Brain microvascular endothelial cell (primary cell): ENCODE measurements around the gene PHACTR1.
"Not testable (repeated sequence)": the region's sequence is repeated elsewhere in the genome, so short reads cannot be mapped to it uniquely, and the experiment has no call there.

Experiments used
- DNase-seq: peaks from one replicate; pipeline ENCODE4 v3.0.0-alpha.2; 2020
- H3K27ac ChIP-seq: fragments of 250-450 bp; sonication (Bioruptor Pico); 2 replicates; pipeline ENCODE4 v1.5.1; 2020; ENCODE audit warnings: mild to moderate bottlenecking, moderate library complexity
- H3K27me3 ChIP-seq: fragments of 250-450 bp; sonication (Bioruptor Pico); replicated peaks from 2 replicates; pipeline ENCODE4 v1.5.1; 2020; ENCODE audit warnings: mild to moderate bottlenecking
- H3K36me3 ChIP-seq: fragments of 250-450 bp; sonication (Bioruptor Pico); replicated peaks from 2 replicates; pipeline ENCODE4 v1.5.1; 2020; ENCODE audit warnings: mild to moderate bottlenecking
- H3K4me3 ChIP-seq: 2 replicates; pipeline ENCODE4 v1.5.1; 2011; ENCODE audit warnings: low read depth, mild to moderate bottlenecking, control low read depth, low read length, moderate library complexity
- in situ Hi-C: cut with HindIII; loops from 2 replicates; pipeline ENCODE4 v1.10.0; 2017; ENCODE audit warnings: low sequenced_read_pairs, low pct_ligation_motif_present
- TF ChIP-seq, protein P1 (sequence below): IDR thresholded peaks from 2 replicates; pipeline ENCODE4 v1.5.1; 2011; ENCODE audit warnings: low read depth, mild to moderate bottlenecking, moderate library complexity, low read length, control low read depth, inconsistent platforms; ENCODE audit errors: missing control alignments

The PHACTR1 gene

DNA sequence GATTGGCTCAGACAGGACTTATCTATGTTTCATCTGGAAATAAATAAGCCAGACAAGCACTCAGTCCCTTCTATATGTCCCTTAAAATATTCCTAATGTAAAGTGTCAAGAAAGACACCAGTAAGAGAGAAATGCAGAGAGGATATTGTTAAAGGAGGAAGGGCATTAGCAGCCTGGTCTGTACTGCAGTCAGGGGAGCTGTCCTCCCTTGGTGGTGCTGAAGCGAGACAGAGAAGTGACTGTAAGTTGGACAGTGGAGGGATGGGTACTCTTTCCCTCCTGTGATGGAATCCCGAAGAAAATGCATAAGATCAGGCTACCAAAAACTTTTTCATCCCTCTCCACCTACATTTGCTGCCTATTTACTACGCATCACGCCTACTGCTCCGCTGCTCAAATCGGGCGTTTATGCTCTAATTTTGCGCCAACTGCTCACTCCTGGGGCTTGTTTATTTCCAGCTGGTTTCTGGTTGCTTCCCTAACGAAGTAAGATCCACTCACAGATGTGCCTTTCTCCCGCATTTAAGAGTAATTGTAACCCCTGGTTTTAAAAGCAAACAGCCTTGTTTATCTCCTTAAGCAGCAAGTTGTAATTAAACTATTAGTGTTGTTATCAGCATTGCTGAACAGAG, 35.2 kb downstream of the PHACTR1 start:
- peak; percentile 60 for DNase-seq
- H3K27me3 ChIP-seq = peaks cover 8% of the 10 kb centered on the region
- no peak overlapping the region for H3K27ac ChIP-seq
- in situ Hi-C loops = no loop called here
- H3K4me3 ChIP-seq = no peak overlapping the region
- no peaks in the 10 kb centered on the region for H3K36me3 ChIP-seq
- TF ChIP-seq, protein P1, sequence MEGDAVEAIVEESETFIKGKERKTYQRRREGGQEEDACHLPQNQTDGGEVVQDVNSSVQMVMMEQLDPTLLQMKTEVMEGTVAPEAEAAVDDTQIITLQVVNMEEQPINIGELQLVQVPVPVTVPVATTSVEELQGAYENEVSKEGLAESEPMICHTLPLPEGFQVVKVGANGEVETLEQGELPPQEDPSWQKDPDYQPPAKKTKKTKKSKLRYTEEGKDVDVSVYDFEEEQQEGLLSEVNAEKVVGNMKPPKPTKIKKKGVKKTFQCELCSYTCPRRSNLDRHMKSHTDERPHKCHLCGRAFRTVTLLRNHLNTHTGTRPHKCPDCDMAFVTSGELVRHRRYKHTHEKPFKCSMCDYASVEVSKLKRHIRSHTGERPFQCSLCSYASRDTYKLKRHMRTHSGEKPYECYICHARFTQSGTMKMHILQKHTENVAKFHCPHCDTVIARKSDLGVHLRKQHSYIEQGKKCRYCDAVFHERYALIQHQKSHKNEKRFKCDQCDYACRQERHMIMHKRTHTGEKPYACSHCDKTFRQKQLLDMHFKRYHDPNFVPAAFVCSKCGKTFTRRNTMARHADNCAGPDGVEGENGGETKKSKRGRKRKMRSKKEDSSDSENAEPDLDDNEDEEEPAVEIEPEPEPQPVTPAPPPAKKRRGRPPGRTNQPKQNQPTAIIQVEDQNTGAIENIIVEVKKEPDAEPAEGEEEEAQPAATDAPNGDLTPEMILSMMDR = no peak

DNA sequence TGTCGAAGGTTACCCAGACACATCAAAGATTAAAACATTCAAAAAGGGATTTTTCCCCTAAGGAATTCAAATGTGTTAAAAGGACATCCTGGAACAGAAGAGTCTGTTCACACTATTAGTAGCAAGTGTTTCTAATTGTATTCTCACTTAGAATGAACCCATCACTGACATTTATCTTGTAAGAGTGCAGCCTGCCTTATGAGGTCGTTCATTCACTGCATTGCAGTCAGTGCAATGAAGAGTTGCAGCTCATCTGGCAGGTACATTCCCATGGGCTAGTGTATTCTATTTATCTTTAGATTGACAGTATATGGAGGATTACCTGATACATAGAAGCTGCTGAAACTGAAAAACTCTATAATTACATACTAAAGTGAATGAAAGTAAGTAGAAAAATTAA, 36.5 kb downstream of the PHACTR1 start:
- in situ Hi-C loops = no loop called here
- no peak overlapping the region for H3K27ac ChIP-seq
- TF ChIP-seq, protein P1 = no peak
- H3K36me3 ChIP-seq = no peaks in the 10 kb centered on the region
- peaks cover 8% of the 10 kb centered on the region for H3K27me3 ChIP-seq
- DNase-seq = no peak
- no peak overlapping the region for H3K4me3 ChIP-seq

DNA sequence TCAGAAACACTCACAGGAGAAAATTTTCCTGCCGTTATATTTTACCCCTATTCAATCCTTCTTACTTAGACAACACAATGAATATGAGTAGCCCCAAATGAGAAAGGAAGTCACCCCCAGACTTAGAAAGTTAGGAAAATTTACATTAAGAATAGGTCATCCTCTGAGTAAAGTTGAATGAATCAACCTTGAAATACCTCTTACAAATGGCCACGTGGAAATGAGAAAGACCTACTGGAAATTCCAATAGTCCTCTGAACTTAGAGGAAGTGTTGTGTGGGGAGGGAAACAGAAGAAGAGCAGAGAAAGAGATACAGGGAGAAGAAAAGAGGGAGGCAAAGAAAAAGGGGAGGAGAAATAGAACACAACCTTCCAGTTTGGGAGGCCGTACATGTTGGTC, 43.7 kb downstream of the PHACTR1 start:
- no peak for DNase-seq
- TF ChIP-seq, protein P1 = no peak
- in situ Hi-C loops = no loop called here
- Histone ChIP-seq H3K27ac (no peak overlapping the region), H3K4me3 (no peak overlapping the region), H3K27me3 (no peaks in the 10 kb centered on the region), H3K36me3 (no peaks in the 10 kb centered on the region)

DNA sequence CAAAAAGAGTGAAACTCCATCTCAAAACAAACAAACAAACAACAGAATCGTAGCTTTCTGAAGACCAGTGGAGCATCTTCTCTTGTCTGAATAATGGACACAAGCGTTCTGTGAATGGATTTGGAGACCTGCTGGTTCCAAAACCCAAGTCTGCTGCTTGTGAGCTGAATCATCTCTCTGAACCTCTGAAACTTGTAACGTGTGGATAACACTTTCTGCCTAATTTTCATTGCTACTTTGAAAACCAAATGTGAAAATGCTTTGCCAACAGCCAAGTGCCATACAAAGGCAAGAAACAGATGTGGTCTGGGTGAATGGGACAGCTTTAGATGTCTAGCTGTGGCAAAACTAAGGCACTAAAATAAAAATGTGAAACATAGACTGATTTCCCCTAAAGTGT, 44.3 kb downstream of the PHACTR1 start:
- TF ChIP-seq, protein P1 = no peak
- H3K27me3 ChIP-seq = no peaks in the 10 kb centered on the region
- H3K36me3 ChIP-seq = no peaks in the 10 kb centered on the region
- in situ Hi-C loops = no loop called here
- no peak overlapping the region for H3K27ac ChIP-seq
- H3K4me3 ChIP-seq = no peak overlapping the region
- DNase-seq = no peak

DNA sequence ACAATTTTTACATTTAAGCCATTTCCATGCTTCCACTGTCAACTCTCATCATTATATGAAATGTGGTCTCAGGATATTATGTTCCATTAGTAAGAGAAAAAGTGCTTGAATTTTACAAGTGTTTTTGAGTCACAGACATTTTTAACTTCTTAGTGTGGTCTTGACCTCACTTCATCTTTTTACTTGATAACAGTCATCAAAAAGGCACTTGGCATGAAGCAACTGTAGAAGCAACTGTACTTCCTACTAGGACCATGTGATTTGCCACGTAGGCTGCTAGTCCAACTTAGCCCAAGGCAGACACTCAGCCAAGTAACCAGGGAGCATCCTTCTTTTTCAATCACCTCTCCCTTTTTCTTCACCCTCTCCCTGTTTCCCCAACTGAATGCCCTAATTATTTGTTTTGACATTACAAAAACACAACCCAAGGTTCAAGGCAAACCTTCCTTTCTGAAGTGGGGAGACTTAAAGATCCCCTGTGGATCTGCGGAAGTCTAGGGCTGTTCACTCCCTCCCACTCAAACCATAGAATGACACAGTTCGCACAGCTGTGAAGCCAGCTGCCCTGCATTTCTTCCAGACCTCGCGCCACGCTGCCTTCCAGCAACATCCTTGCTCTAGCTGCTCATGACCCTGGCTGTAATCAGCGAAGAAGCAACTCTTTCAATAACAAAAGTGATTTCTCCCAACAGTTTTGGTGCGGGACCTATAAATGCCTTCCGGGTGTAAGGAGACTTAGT, 45.0 kb downstream of the PHACTR1 start:
- in situ Hi-C loops = no loop called here
- DNase-seq = no peak
- H3K27me3 ChIP-seq = no peaks in the 10 kb centered on the region
- no peak overlapping the region for H3K27ac ChIP-seq
- no peaks in the 10 kb centered on the region for H3K36me3 ChIP-seq
- TF ChIP-seq, protein P1 = no peak
- H3K4me3 ChIP-seq = no peak overlapping the region

DNA sequence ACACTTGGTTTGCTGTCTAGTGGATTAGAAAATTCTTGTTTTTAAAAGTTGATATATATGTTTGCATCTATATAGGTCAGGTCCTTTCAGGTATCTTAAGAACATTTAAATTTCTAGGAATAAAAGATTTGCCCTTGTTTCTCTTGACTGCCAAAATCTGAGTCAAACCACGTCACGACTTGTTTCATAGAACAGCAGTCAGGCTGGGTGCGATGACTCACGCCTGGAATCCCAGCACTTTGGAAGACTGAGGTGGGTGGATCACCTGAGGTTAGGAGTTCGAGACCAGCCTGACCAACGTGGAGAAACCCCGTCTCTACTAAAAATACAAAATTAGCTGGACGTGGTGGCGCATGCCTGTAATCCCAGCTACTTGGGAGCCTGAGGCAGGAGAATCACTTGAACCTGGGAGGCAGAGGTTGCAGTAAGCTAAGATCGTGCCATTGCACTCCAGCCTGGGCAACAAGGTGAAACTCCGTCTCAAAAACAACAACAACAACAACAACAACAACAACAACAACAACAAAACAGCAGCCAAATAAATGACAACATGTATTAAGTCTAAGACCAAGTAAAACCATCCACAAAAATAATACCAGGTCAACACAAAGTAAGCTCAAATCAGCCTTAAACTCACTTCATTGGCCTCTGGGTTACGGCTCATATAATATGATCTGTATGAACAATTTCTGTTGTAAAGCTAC, 46.3 kb downstream of the PHACTR1 start:
- in situ Hi-C loops, H3K36me3 ChIP-seq, H3K27me3 ChIP-seq, H3K27ac ChIP-seq, DNase-seq, H3K4me3 ChIP-seq: not testable (repeated sequence)
